K562 (cell line): ENCODE measurements around the gene DCXR. TPM values are rescaled to one million over a fixed set of nuclear protein-coding genes. Genes with fewer than 3 reads are reported as not detected.
A peak's percentile ranks its signal among the peaks of the same experiment; 100 is the strongest.

Experiments used
- ATAC-seq: fragments of 200-7000 bp; cut with Tn5 transposase; 3 replicates; pipeline ENCODE4 v1.9.1; 2020; ENCODE audit warnings: moderate library complexity
- BruUV-seq: library from RNA; stranded (reverse); fragments of 400-500 nt; replicated peaks from 2 replicates; lab custom pipeline; 2021; lab: Mats Ljungman, UMichigan
- CTCF ChIA-PET: fragments of 300-600 bp; formaldehyde crosslinking; extraction: SDS; loops from one replicate; lab custom pipeline; 2021; ENCODE audit warnings: low intra/inter-chr PET ratio; lab: Yijun Ruan, JAX
- POLR2A ChIA-PET: fragments of 300-600, 350-650 bp; sonication (Branson Sonifier 250); formaldehyde crosslinking; extraction: SDS; loops from one replicate; lab custom pipeline; 2021; ENCODE audit warnings: antibody characterized with exemption, inconsistent platforms; lab: Yijun Ruan, JAX
- DNase-seq, 4 experiments: peaks; one replicate each; pipeline versions ENCODE4 v3.0.0 to v3.0.0-alpha.2; 2011 to 2018; ENCODE audit warnings: low spot score in 3 of 4, mixed read lengths in 3 of 4; ENCODE audit errors: extremely low read depth in 1 of 4
- FAIRE-seq: peaks from 2 replicates; lab custom pipeline; 2011; peaks lifted over from hg19 to GRCh38; lab: Jason Lieb, UNC
- H2AFZ ChIP-seq: 2 replicates; pipeline ENCODE4 v1.6.0; 2011; ENCODE audit warnings: low read depth, low read length, control low read depth, inconsistent platforms
- H3K27ac ChIP-seq: fragments of 200-600 bp; 3 replicates; pipeline ENCODE4 v1.8.0; 2011; ENCODE audit warnings: low read depth, mild to moderate bottlenecking, control low read depth, inconsistent platforms, low read length, moderate library complexity, mixed read lengths; ENCODE audit errors: extremely low read depth
- H3K27me3 ChIP-seq, 2 experiments: fragments of 300-600 bp in 1 of 2; 2 replicates in 1 of 2; 3 replicates in 1 of 2; pipeline versions ENCODE4 v1.6.0 to v1.8.0; 2011; ENCODE audit warnings: inconsistent platforms in 2 of 2, low read length in 2 of 2, mild to moderate bottlenecking in 1 of 2, mixed read lengths in 1 of 2, moderate library complexity in 1 of 2; ENCODE audit not compliant: control insufficient read depth in 2 of 2, insufficient read depth in 2 of 2
- H3K36me3 ChIP-seq: fragments of 300-600 bp; 3 replicates; pipeline ENCODE4 v1.8.0; 2011; ENCODE audit warnings: mild to moderate bottlenecking, low read length, inconsistent platforms; ENCODE audit not compliant: control insufficient read depth, insufficient read depth
- H3K4me1 ChIP-seq, 2 experiments: fragments of 200-600 bp in 1 of 2; replicated peaks in 1 of 2; 2 replicates in 1 of 2; 3 replicates in 1 of 2; pipeline versions ENCODE4 v1.5.1 to v1.8.0; 2011; ENCODE audit warnings: inconsistent platforms in 2 of 2, low read length in 2 of 2, mild to moderate bottlenecking in 1 of 2, mixed read lengths in 1 of 2, moderate library complexity in 1 of 2; ENCODE audit not compliant: control insufficient read depth in 2 of 2, insufficient read depth in 2 of 2
- H3K4me2 ChIP-seq: 2 replicates; pipeline ENCODE4 v1.6.1; 2011; ENCODE audit warnings: low read length, control low read depth, inconsistent platforms, mixed read lengths; ENCODE audit not compliant: insufficient read depth
- H3K4me3 ChIP-seq: fragments of 200-600 bp; sonication (generic), shearing (Covaris generic); 2 replicates; pipeline ENCODE4 v1.5.1; 2016; ENCODE audit warnings: control low read depth, inconsistent platforms
- H3K79me2 ChIP-seq: fragments of 200-600 bp; 3 replicates; pipeline ENCODE4 v1.8.0; 2011; ENCODE audit warnings: low read length, inconsistent platforms; ENCODE audit not compliant: control insufficient read depth, insufficient read depth
- H3K9ac ChIP-seq, 2 experiments: 2 replicates each; pipeline versions ENCODE4 v1.6.0 to v1.6.1; 2011; ENCODE audit warnings: low read depth in 2 of 2, low read length in 2 of 2, control low read depth in 1 of 2, inconsistent platforms in 1 of 2, mild to moderate bottlenecking in 1 of 2, mixed read lengths in 1 of 2; ENCODE audit not compliant: insufficient read depth in 1 of 2
- H3K9me1 ChIP-seq: one replicate; pipeline ENCODE4 v1.6.0; 2011; ENCODE audit warnings: inconsistent platforms, mild to moderate bottlenecking, low read length, moderate library complexity; ENCODE audit not compliant: control insufficient read depth, insufficient read depth
- H3K9me3 ChIP-seq: replicated peaks from 2 replicates; pipeline ENCODE4 v1.5.1; 2011; ENCODE audit warnings: low read depth, low read length, inconsistent platforms; ENCODE audit not compliant: control insufficient read depth, insufficient read depth
- H4K20me1 ChIP-seq: replicated peaks from 2 replicates; pipeline ENCODE4 v1.6.1; 2011; ENCODE audit warnings: low read length, inconsistent platforms, mixed read lengths; ENCODE audit not compliant: control insufficient read depth, insufficient read depth
- FOXK2 ChIP-seq, 2 experiments: fragments of 450-650 bp; IDR thresholded peaks in 1 of 2; conservative IDR thresholded peaks in 1 of 2; 2 replicates each; pipeline ENCODE4 v1.6.1; 2016; ENCODE audit warnings: low read depth in 2 of 2, mild to moderate bottlenecking in 1 of 2
- KDM1A ChIP-seq, 2 experiments: fragments of 450-650 bp; IDR thresholded peaks; 2 replicates each; pipeline ENCODE4 v1.6.1; 2016; ENCODE audit warnings: mild to moderate bottlenecking in 2 of 2
- MEF2A ChIP-seq: IDR thresholded peaks from 2 replicates; pipeline ENCODE4 v1.6.1; 2011; ENCODE audit warnings: low read depth, mild to moderate bottlenecking, low read length, moderate library complexity; ENCODE audit not compliant: control insufficient read depth
- NFIX ChIP-seq: fragments of 250-450 bp; sonication (Bioruptor Pico); IDR thresholded peaks from 2 replicates; pipeline ENCODE4 v1.4.0; 2020; ENCODE audit warnings: low read depth, mild to moderate bottlenecking, moderate library complexity
- PHB ChIP-seq: fragments of 250-450 bp; sonication (Bioruptor Pico); IDR thresholded peaks from 2 replicates; pipeline ENCODE4 v1.5.0; 2021
- POLR2G ChIP-seq: fragments of 200-400 bp; formaldehyde crosslinking; IDR thresholded peaks from 2 replicates; pipeline ENCODE4 v1.6.1; 2017; ENCODE audit warnings: low read depth, mild to moderate bottlenecking, antibody characterized with exemption, low read length, moderate library complexity
- RNF2 ChIP-seq: sonication (generic); IDR thresholded peaks from 2 replicates; pipeline ENCODE4 v1.6.1; 2016
- SLC30A9 ChIP-seq: fragments of 250-450 bp; sonication (Bioruptor Pico); IDR thresholded peaks from 2 replicates; pipeline ENCODE4 v1.8.0; 2022; ENCODE audit warnings: mild to moderate bottlenecking, moderate library complexity
- ZNF589 ChIP-seq: fragments of 200-800 bp; sonication (Bioruptor generic); IDR thresholded peaks from 2 replicates; pipeline ENCODE4 v1.6.1; 2016; ENCODE audit warnings: low read depth, missing genetic modification characterization, missing compliant biosample characterization
- WGBS: fragments of 100-300 bp; shearing (Covaris generic); methylation state at CpG from one replicate; pipeline ENCODE4 v1.1.6; 2016; ENCODE audit warnings: low coverage, mixed read lengths; ENCODE audit not compliant: insufficient coverage; ENCODE audit errors: missing lambda C conversion rate; 5-methylcytosine and 5-hydroxymethylcytosine counted together
- in situ Hi-C: fragments of 300-500 bp; cut with MboI; formaldehyde crosslinking; loops from 4 replicates; pipeline ENCODE4 v1.15.0; 2018; ENCODE audit warnings: inconsistent platforms, mixed read lengths
- intact Hi-C: fragments of 100-400 bp; cut with micrococcal nuclease; formaldehyde crosslinking; loops from 2 replicates; pipeline ENCODE4 v1.14.2; 2022
- polyA plus RNA-seq, 8 experiments: library from polyadenylated mRNA; depleted of rRNA in 4 of 8; stranded (reverse) in 5 of 8; unstranded in 3 of 8; fragments of >200 nt; fragmentation: Nextera tagmentation in 2 of 8; fragmentation: Illumina TruSeq in 1 of 8; extraction: Ambion mirVana in 2 of 8; extraction: Trizol in 1 of 8; gene quantifications; 2 replicates each; pipeline versions ENCODE4 v1.2.1 to v1.2.3, GENCODE V29; 2011 to 2014; ENCODE audit warnings: inconsistent platforms in 1 of 8, missing spikeins in 1 of 8
- total RNA-seq, 7 experiments: library from RNA; depleted of rRNA in 6 of 7; stranded (reverse); fragments of >200 nt in 6 of 7; fragmentation: Illumina TruSeq in 2 of 7; extraction: Trizol in 2 of 7; gene quantifications; 2 replicates each; pipeline versions ENCODE4 v1.2.1 to v1.2.3, GENCODE V29; 2011 to 2021; ENCODE audit warnings: low replicate concordance in 1 of 7
- TF ChIP-seq, protein P1 (sequence below): sonication (generic); formaldehyde crosslinking; IDR thresholded peaks from 2 replicates; pipeline ENCODE4 v1.5.0; 2020; ENCODE audit warnings: missing genetic modification reagents
- TF ChIP-seq, protein P2 (sequence below), 2 experiments: fragments of 250-450 bp in 1 of 2; fragments of 450-650 bp in 1 of 2; sonication (Bioruptor Pico) in 1 of 2; IDR thresholded peaks; 2 replicates each; pipeline versions ENCODE4 v1.6.1 to v1.8.0; 2016 to 2021; ENCODE audit warnings: mild to moderate bottlenecking in 2 of 2, moderate library complexity in 2 of 2, missing compliant biosample characterization in 1 of 2, missing genetic modification characterization in 1 of 2

Gene DCXR
- total and polyA plus RNA-seq, 9 of the 15 experiments (the other 6 are each of a cell fraction or from before 2014, with no cell fraction given) = 21.3 to 274 (median 156) TPM

DNA sequence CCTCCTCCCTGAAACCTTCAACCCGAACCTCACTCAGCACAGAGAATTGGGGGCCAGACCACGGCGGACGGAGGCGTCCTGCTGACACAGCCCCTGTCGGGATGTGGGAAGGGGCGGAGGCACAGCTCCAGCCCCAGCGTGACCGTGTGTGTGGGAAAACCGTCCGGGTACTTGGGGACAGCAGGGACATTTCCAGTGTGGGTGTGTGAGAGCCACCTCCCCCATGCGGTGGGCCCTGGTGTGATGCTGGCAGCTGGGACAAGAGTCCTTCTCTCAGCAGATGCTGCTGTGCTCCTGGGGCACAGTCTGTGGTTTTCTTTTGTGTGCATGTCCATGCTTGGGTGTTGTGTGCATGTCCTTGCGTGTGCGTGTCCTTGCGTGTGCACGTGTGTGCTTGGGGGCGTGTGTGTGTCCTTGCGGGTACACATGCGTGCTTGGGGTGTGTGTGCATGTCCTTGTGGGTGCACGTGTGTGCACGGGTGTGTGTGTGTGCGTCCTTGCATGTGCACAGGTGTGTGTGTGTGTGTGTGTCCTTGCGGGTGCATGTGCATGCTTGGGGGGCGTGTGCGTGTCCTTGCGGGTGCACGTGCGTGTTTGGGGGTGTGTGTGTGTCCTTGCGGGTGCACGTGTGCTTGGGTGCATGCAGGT, 31.7 kb downstream of the DCXR start:
- POLR2A ChIA-PET = interaction anchor here (0.6 to 1.1 kb wide), 3 partner anchors 17 to 133 kb away, joined by 3 to 5 read pairs (median 3); partner anchors contain the start of genes CENPX and LRRC45
- peaks cover 0 to 72% of the 10 kb centered on the region in 2 experiments; a peak in 1 of 5 replicates for H3K4me1 ChIP-seq
- H3K4me3 ChIP-seq = no peak overlapping the region
- H3K79me2 ChIP-seq = no peaks in the 10 kb centered on the region
- DNase-seq = no peak
- no peaks in the 10 kb centered on the region for H3K9me3 ChIP-seq
- no peaks in the 10 kb centered on the region for H3K36me3 ChIP-seq
- intact Hi-C loops = no loop called here
- no peak for ATAC-seq
- H3K4me2 ChIP-seq = no peak overlapping the region
- no peak overlapping the region for H3K27ac ChIP-seq
- WGBS = 82% methylated on average over 24 of the region's 30 CpGs
- TF ChIP-seq, protein P1, sequence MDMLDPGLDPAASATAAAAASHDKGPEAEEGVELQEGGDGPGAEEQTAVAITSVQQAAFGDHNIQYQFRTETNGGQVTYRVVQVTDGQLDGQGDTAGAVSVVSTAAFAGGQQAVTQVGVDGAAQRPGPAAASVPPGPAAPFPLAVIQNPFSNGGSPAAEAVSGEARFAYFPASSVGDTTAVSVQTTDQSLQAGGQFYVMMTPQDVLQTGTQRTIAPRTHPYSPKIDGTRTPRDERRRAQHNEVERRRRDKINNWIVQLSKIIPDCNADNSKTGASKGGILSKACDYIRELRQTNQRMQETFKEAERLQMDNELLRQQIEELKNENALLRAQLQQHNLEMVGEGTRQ = no peak
- TF ChIP-seq POLR2G (peak; percentile 22), PHB (CRISPR knock-in tag) (no peak), SLC30A9 (CRISPR knock-in tag) (no peak), ZNF589 (CRISPR knock-in tag) (no peak), KDM1A (IDR thresholded peaks at IDR 0.05) (peak in 1 of 2 experiments; percentile 69; a peak in 1 of 4 replicates), MEF2A (no peak), NFIX (CRISPR knock-in tag) (no peak), RNF2 (no peak), FOXK2 (conservative IDR thresholded peaks at IDR 0.05 in 1 of 2, IDR thresholded peaks at IDR 0.05 in 1 of 2; ENCODE audit: low read depth in 2 of 2) (no peak)
- TF ChIP-seq, protein P2, sequence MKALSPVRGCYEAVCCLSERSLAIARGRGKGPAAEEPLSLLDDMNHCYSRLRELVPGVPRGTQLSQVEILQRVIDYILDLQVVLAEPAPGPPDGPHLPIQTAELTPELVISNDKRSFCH (CRISPR knock-in tag; IDR thresholded peaks at IDR 0.05) = no peak
- TF ChIP-seq, protein P2 (tag; IDR thresholded peaks at IDR 0.05) = no peak
- TF ChIP-seq, all 486 proteins: peak for 2
- H3K9me1 ChIP-seq = peaks cover 3% of the 10 kb centered on the region
- CTCF ChIA-PET = no interaction called here
- in situ Hi-C loops = no loop called here
- peak overlapping the region in 1 of 2 experiments; percentile 72; a peak in 2 of 4 replicates for H3K9ac ChIP-seq
- no TSS peak for BruUV-seq
- H2AFZ ChIP-seq = no peak overlapping the region
- 0 out of 2 replicates have a peak, but pooled peaks cover 4% of the 10 kb centered on the region for H4K20me1 ChIP-seq
- no peak for FAIRE-seq
- no peaks in the 10 kb centered on the region for H3K27me3 ChIP-seq
